Right lobe of liver (tissue), 4 donors: ENCODE results near the gene ZNF778.

Experiments
- CTCF ChIP-seq, 4 donors: fragments of 200-600 bp in 3 of 4; fragments of 450-650 bp in 1 of 4; IDR thresholded peaks; one replicate each; pipeline versions ENCODE4 v1.5.1 to v1.8.0; 2016 to 2022; ENCODE audit warnings: antibody characterized with exemption in 4 of 4, mild to moderate bottlenecking in 2 of 4
- POLR2A ChIP-seq: fragments of 450-650 bp; IDR thresholded peaks from one replicate; pipeline ENCODE4 v1.6.1; 2017; ENCODE audit warnings: antibody characterized with exemption, mild to moderate bottlenecking
- donor health status: DM: no; HTN: no; CAD: no.
- donor health status: DM: no; HTN: no; CAD: no.
- donor health status: DM: no; HTN: yes; CAD: no.

- TF ChIP-seq POLR2A (no peak), CTCF (IDR thresholded peaks at IDR 0.05) (no peak)
Observed at GRCh38 chr16:89243664-89244063, 26.2 kb downstream of the ZNF778 start.
